Breast epithelium (tissue), 3 donors: ENCODE results near the gene SLC9A3.

ENCODE experiments used
- CTCF ChIP-seq, 3 donors: fragments of 450-650 bp; IDR thresholded peaks; one replicate each; pipeline ENCODE4 v1.5.1; 2016 to 2017; ENCODE audit warnings: antibody characterized with exemption in 3 of 3, mild to moderate bottlenecking in 3 of 3, moderate library complexity in 3 of 3
- POLR2A ChIP-seq: fragments of 450-650 bp; IDR thresholded peaks from one replicate; pipeline ENCODE4 v1.6.1; 2016; ENCODE audit warnings: antibody characterized with exemption, mild to moderate bottlenecking, moderate library complexity
- POLR2AphosphoS5 ChIP-seq, 3 donors: sonication (generic); formaldehyde crosslinking; IDR thresholded peaks; one replicate each; pipeline ENCODE4 v1.6.1; 2017; ENCODE audit warnings: antibody characterized with exemption in 3 of 3

- TF ChIP-seq CTCF (IDR thresholded peaks at IDR 0.05) (no peak), POLR2A (no peak), POLR2AphosphoS5 (IDR thresholded peaks at IDR 0.05) (no peak)
Measured at GRCh38 chr5:447501-447900, 76.7 kb downstream of the SLC9A3 start.
